ENCODE data around the gene SLC37A1. TPM values are rescaled to one million over a fixed set of nuclear protein-coding genes. Genes with fewer than 3 reads are reported as not detected.

Gene SLC37A1
- total RNA-seq, 4 donors from 2014 or later, result 2.3 to 8.8 (median 6.3) TPM

DNA sequence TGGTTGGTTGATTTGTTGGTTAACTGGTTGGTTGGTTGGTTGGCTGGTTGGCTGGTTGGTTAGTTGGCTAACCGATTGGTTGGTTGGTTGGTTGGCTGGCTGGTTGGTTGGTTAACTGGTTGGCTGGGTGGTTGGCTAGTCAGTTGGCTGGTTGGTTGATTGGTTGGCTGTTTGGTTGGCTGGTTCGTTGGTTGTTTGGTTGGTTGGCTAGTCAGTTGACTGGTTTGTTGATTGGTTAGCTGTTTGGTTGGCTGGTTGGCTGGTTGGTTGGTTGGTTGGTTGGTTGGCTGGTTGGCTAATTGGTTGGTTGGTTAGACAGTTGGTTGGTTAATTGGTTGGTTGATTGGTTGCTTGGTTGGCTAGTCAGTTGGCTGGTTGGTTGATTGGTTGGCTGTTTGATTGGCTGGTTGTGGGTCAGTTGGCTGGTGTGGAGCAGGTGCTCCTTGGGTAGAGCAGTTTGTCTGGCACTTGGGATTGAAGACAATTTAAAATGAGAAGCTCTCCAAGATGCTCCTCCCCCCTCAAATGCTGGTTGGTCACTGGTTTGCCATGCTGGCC, 24.6 kb upstream of the SLC37A1 start:
- Histone ChIP-seq H3K27me3 (no peaks in the 10 kb centered on the region), H3K4me3 (no peak overlapping the region), H3K27ac (no peak overlapping the region), H3K36me3 (no peaks in the 10 kb centered on the region), H3K9me3 (no peaks in the 10 kb centered on the region), H3K4me1 (no peaks in the 10 kb centered on the region)
- intact Hi-C loops (cut with DNase I; ENCODE audit: low total_unique reads), result no loop called here
- TF ChIP-seq, protein P1, sequence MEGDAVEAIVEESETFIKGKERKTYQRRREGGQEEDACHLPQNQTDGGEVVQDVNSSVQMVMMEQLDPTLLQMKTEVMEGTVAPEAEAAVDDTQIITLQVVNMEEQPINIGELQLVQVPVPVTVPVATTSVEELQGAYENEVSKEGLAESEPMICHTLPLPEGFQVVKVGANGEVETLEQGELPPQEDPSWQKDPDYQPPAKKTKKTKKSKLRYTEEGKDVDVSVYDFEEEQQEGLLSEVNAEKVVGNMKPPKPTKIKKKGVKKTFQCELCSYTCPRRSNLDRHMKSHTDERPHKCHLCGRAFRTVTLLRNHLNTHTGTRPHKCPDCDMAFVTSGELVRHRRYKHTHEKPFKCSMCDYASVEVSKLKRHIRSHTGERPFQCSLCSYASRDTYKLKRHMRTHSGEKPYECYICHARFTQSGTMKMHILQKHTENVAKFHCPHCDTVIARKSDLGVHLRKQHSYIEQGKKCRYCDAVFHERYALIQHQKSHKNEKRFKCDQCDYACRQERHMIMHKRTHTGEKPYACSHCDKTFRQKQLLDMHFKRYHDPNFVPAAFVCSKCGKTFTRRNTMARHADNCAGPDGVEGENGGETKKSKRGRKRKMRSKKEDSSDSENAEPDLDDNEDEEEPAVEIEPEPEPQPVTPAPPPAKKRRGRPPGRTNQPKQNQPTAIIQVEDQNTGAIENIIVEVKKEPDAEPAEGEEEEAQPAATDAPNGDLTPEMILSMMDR (IDR thresholded peaks at IDR 0.05), result no peak
- TF ChIP-seq POLR2A (IDR thresholded peaks at IDR 0.05), result no peak
- DNase-seq, result no peak

DNA sequence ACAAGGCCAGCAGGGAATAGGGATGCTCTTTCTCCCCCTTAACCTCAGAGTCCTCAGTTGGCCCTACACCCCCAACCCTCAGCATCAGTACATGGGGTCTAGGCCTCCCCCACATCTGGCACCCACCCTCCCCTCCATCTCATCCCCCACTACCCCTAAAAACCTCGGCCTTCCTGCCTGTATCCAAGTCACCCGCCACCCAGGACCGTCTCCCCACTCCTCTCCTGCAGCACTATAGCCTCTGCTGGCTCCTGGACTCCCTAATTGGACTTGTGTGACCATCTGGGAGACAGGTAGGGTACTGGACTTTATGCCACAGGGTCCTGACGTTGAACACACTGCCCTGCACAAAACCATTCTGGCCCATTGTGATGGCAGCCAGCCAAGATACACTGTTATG, 23.7 kb upstream of the SLC37A1 start:
- Histone ChIP-seq H3K4me3 (no peak overlapping the region), H3K36me3 (no peaks in the 10 kb centered on the region), H3K4me1 (no peaks in the 10 kb centered on the region), H3K27me3 (no peaks in the 10 kb centered on the region), H3K27ac (no peak overlapping the region), H3K9me3 (no peaks in the 10 kb centered on the region)
- intact Hi-C loops (cut with DNase I; ENCODE audit: low total_unique reads), result no loop called here
- TF ChIP-seq, protein P1 (IDR thresholded peaks at IDR 0.05), result no peak
- no peak for TF ChIP-seq POLR2A (IDR thresholded peaks at IDR 0.05)
- DNase-seq, result no peak

DNA sequence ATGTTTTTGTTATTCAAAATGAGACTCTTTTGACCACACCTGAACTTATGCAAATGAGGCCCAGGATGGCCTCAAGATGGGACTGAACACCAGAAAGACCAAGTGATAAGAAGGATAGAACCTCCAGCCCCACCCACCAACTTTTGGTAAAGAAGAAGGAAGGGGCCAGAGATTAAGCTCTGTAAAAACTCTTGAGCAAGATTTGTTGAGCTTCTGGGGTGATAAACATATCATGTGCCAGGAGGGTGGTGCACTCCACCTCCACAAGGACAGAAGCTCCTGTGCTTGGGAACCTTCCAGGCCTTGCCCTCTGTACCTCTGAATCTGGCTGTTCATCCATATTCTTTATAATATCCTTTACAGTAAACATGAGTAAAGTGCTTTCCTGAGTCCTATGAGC, 22.9 kb upstream of the SLC37A1 start:
- TF ChIP-seq, protein P1 (IDR thresholded peaks at IDR 0.05), result no peak
- TF ChIP-seq POLR2A (IDR thresholded peaks at IDR 0.05), result no peak
- H3K27me3 ChIP-seq, result no peaks in the 10 kb centered on the region
- H3K4me3 ChIP-seq, result no peak overlapping the region
- no peak for DNase-seq
- no peaks in the 10 kb centered on the region for H3K4me1 ChIP-seq
- H3K27ac ChIP-seq, result no peak overlapping the region
- H3K36me3 ChIP-seq, result no peaks in the 10 kb centered on the region
- intact Hi-C loops (cut with DNase I; ENCODE audit: low total_unique reads), result no loop called here
- no peaks in the 10 kb centered on the region for H3K9me3 ChIP-seq

DNA sequence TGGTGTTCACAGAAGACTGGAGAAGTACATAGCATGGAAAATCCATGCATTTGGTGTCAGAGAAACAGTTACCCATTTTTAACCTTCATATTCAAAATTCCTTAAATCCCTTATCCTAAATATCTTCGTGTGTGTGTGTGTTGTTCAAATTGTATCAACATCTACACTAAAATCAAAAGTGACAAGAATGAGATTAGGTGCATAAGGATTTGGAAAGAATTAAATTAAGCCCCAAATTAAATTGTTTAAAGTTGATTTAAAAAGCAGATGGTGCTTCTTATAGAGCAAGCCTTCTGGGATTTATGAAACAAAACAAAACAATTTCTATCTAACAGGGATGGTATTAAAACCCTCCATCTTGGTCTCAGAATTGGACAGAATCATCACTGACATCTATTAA, 22.3 kb upstream of the SLC37A1 start:
- intact Hi-C loops (cut with DNase I; ENCODE audit: low total_unique reads), result no loop called here
- no peak for TF ChIP-seq POLR2A (IDR thresholded peaks at IDR 0.05)
- TF ChIP-seq, protein P1 (IDR thresholded peaks at IDR 0.05), result no peak

DNA sequence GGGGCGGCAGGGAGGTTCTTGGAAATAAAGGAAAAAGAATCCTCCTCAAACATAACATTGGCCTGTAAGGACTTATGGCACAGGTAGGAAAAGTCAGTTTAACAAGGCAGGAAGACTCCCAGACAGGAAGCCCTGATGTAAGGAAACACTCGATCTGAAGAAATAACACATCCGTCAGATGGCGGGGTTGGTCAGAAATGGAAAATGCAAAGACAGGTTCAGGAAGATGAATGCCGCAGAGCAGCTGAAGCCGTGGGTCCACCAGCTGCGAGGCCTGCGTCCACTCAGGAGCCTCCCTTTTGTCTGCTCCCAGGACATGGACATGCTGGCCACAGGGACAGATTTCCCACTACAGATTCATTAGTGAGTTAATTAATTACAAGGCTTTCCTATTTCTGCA, 21.5 kb upstream of the SLC37A1 start:
- Histone ChIP-seq H3K9me3 (no peaks in the 10 kb centered on the region), H3K36me3 (no peaks in the 10 kb centered on the region), H3K27me3 (no peaks in the 10 kb centered on the region), H3K4me3 (no peak overlapping the region), H3K27ac (no peak overlapping the region), H3K4me1 (no peaks in the 10 kb centered on the region)
- intact Hi-C loops (cut with DNase I; ENCODE audit: low total_unique reads), result no loop called here
- TF ChIP-seq, protein P1 (IDR thresholded peaks at IDR 0.05), result no peak
- no peak for TF ChIP-seq POLR2A (IDR thresholded peaks at IDR 0.05)
- no peak for DNase-seq

More for the DNA sequence above, 22.3 kb upstream of the SLC37A1 start:
- H3K9me3 ChIP-seq, result no peaks in the 10 kb centered on the region
- no peaks in the 10 kb centered on the region for H3K36me3 ChIP-seq
- no peak overlapping the region for H3K27ac ChIP-seq
- DNase-seq, result no peak
- H3K4me3 ChIP-seq, result no peak overlapping the region
- H3K4me1 ChIP-seq, result no peaks in the 10 kb centered on the region
- no peaks in the 10 kb centered on the region for H3K27me3 ChIP-seq

Measured in uterus (tissue), 4 donors.